H1 (cell line): ENCODE results near the gene UVSSA. TPM values are rescaled to one million over a fixed set of nuclear protein-coding genes. Genes with fewer than 3 reads are reported as not detected.

ENCODE experiments used
- CTCF ChIA-PET: fragments of 300-600 bp; sonication (Branson Sonifier 250); formaldehyde crosslinking; loops from one replicate; lab custom pipeline; 2021; ENCODE audit not compliant: partially characterized antibody; lab: Charles Lee
- POLR2A ChIA-PET: fragments of 300-600 bp; sonication (Branson Sonifier 250); formaldehyde crosslinking; loops from one replicate; lab custom pipeline; 2021; ENCODE audit warnings: inconsistent platforms; ENCODE audit not compliant: partially characterized antibody; lab: Charles Lee
- DNase-seq, 2 experiments: peaks; one replicate each; pipeline versions ENCODE4 v3.0.0 to v3.0.0-alpha.2; 2010 to 2022; ENCODE audit warnings: low spot score in 2 of 2, low read depth in 1 of 2, mixed read lengths in 1 of 2
- FAIRE-seq: peaks from 2 replicates; lab custom pipeline; 2011; peaks lifted over from hg19 to GRCh38; lab: Jason Lieb, UNC
- H2AFZ ChIP-seq: 2 replicates; pipeline ENCODE4 v1.8.1; 2012; ENCODE audit warnings: low read length, inconsistent platforms
- H2AK5ac ChIP-seq: 2 replicates; pipeline ENCODE4 v1.6.1; 2013; ENCODE audit warnings: low read depth, low read length
- H2BK120ac ChIP-seq: replicated peaks from 2 replicates; pipeline ENCODE3; 2013; ENCODE audit warnings: low read depth, low read length, inconsistent platforms
- H2BK12ac ChIP-seq: 2 replicates; pipeline ENCODE4 v1.6.1; 2013; ENCODE audit warnings: low read depth, low read length
- H2BK15ac ChIP-seq: 2 replicates; pipeline ENCODE4 v1.6.1; 2013; ENCODE audit warnings: low read length
- H2BK20ac ChIP-seq: 2 replicates; pipeline ENCODE4 v1.6.1; 2013; ENCODE audit warnings: low read length
- H2BK5ac ChIP-seq: 2 replicates; pipeline ENCODE4 v1.6.1; 2013; ENCODE audit warnings: low read depth, low read length
- H3K14ac ChIP-seq: 2 replicates; pipeline ENCODE4 v1.6.1; 2013; ENCODE audit warnings: inconsistent platforms; ENCODE audit not compliant: insufficient read length
- H3K18ac ChIP-seq: 2 replicates; pipeline ENCODE4 v1.6.1; 2013; ENCODE audit warnings: low read length; ENCODE audit errors: extremely low read depth
- H3K23ac ChIP-seq: 2 replicates; pipeline ENCODE4 v1.6.1; 2013; ENCODE audit warnings: inconsistent platforms; ENCODE audit not compliant: insufficient read length
- H3K23me2 ChIP-seq: 2 replicates; pipeline ENCODE4 v1.6.1; 2013; ENCODE audit warnings: low read depth, low read length
- H3K27ac ChIP-seq: 2 replicates; pipeline ENCODE4 v1.6.1; 2011; ENCODE audit warnings: low read depth, low read length, inconsistent platforms
- H3K27me3 ChIP-seq, 4 experiments: replicated peaks in 1 of 4; 1 replicate in 1 of 4; 2 replicates in 3 of 4; pipeline versions ENCODE4 v1.6.1 to v1.8.1; 2011 to 2013; ENCODE audit warnings: low read length in 3 of 4, mild to moderate bottlenecking in 3 of 4, inconsistent platforms in 2 of 4, mixed read lengths in 2 of 4, moderate library complexity in 1 of 4; ENCODE audit not compliant: control insufficient read depth in 3 of 4, insufficient read depth in 3 of 4; ENCODE audit errors: extremely low read depth in 1 of 4
- H3K36me3 ChIP-seq, 4 experiments: 2 replicates each; pipeline versions ENCODE4 v1.6.1 to v1.8.1; 2011 to 2013; ENCODE audit warnings: mild to moderate bottlenecking in 4 of 4, low read length in 3 of 4, moderate library complexity in 2 of 4, control low read depth in 1 of 4, inconsistent platforms in 1 of 4; ENCODE audit not compliant: insufficient read depth in 4 of 4, control insufficient read depth in 2 of 4
- H3K4ac ChIP-seq: replicated peaks from 2 replicates; pipeline ENCODE3; 2013; ENCODE audit warnings: low read length, low read depth, mixed read lengths, inconsistent platforms; ENCODE audit not compliant: insufficient read length
- H3K4me1 ChIP-seq, 4 experiments: replicated peaks in 1 of 4; 1 replicate in 1 of 4; 2 replicates in 3 of 4; pipeline versions ENCODE4 v1.6.1 to v1.8.1; 2011 to 2013; ENCODE audit warnings: low read length in 3 of 4, inconsistent platforms in 2 of 4, mixed read lengths in 1 of 4; ENCODE audit not compliant: insufficient read depth in 4 of 4, control insufficient read depth in 3 of 4
- H3K4me2 ChIP-seq, 2 experiments: 2 replicates each; pipeline versions ENCODE4 v1.6.1 to v1.8.1; 2011 to 2013; ENCODE audit warnings: low read depth in 2 of 2, low read length in 2 of 2, control low read depth in 1 of 2, inconsistent platforms in 1 of 2, mild to moderate bottlenecking in 1 of 2; ENCODE audit not compliant: insufficient read depth in 1 of 2
- H3K4me3 ChIP-seq, 4 experiments: fragments of 200-600, 300-600 bp in 1 of 4; sonication (generic), shearing (Covaris generic), sonication (Bioruptor Twin) in 1 of 4; 2 replicates each; pipeline versions ENCODE4 v1.5.1 to v1.8.1; 2011 to 2016; ENCODE audit warnings: low read length in 4 of 4, low read depth in 3 of 4, control low read depth in 2 of 4, inconsistent platforms in 2 of 4, mild to moderate bottlenecking in 2 of 4, mixed read lengths in 1 of 4, moderate library complexity in 1 of 4; ENCODE audit not compliant: insufficient read depth in 2 of 4; ENCODE audit errors: extremely low read depth in 1 of 4
- H3K56ac ChIP-seq: replicated peaks from 2 replicates; pipeline ENCODE3; 2013; ENCODE audit warnings: low read depth, mild to moderate bottlenecking, mixed read lengths, low read length, inconsistent platforms; ENCODE audit not compliant: insufficient read length
- H3K79me1 ChIP-seq: 2 replicates; pipeline ENCODE4 v1.6.1; 2013; ENCODE audit warnings: low read depth, low read length, control low read depth
- H3K79me2 ChIP-seq, 2 experiments: 2 replicates each; pipeline versions ENCODE4 v1.6.1 to v1.8.1; 2012 to 2013; ENCODE audit warnings: low read length in 2 of 2, mild to moderate bottlenecking in 2 of 2, inconsistent platforms in 1 of 2; ENCODE audit not compliant: insufficient read depth in 2 of 2, control insufficient read depth in 1 of 2
- H3K9ac ChIP-seq, 4 experiments: replicated peaks in 1 of 4; 1 replicate in 1 of 4; 2 replicates in 3 of 4; pipeline versions ENCODE4 v1.6.1 to v1.8.1; 2011 to 2013; ENCODE audit warnings: low read depth in 3 of 4, low read length in 3 of 4, control low read depth in 2 of 4, mild to moderate bottlenecking in 2 of 4, moderate library complexity in 2 of 4, inconsistent platforms in 1 of 4; ENCODE audit errors: extremely low read depth in 1 of 4
- H3K9me3 ChIP-seq, 2 experiments: 2 replicates each; pipeline versions ENCODE4 v1.6.1 to v1.8.1; 2012 to 2013; ENCODE audit warnings: mild to moderate bottlenecking in 2 of 2, moderate library complexity in 2 of 2, control low read depth in 1 of 2, inconsistent platforms in 1 of 2, low read depth in 1 of 2, low read length in 1 of 2, mixed read lengths in 1 of 2; ENCODE audit not compliant: insufficient read depth in 2 of 2
- H4K20me1 ChIP-seq, 2 experiments: replicated peaks in 1 of 2; 2 replicates each; pipeline versions ENCODE3 to v1.8.1; 2011 to 2013; ENCODE audit warnings: inconsistent platforms in 2 of 2, low read length in 2 of 2, mild to moderate bottlenecking in 1 of 2; ENCODE audit not compliant: insufficient read depth in 2 of 2, control insufficient read depth in 1 of 2
- H4K5ac ChIP-seq: 2 replicates; pipeline ENCODE4 v1.6.1; 2013; ENCODE audit warnings: low read length, low read depth, mixed read lengths, inconsistent platforms; ENCODE audit not compliant: insufficient read length
- H4K8ac ChIP-seq: 2 replicates; pipeline ENCODE4 v1.8.0; 2013; ENCODE audit warnings: mild to moderate bottlenecking, moderate library complexity, low read length, inconsistent platforms; ENCODE audit not compliant: insufficient read depth; ENCODE audit errors: extremely low read depth
- H4K91ac ChIP-seq: replicated peaks from 2 replicates; pipeline ENCODE3; 2013; ENCODE audit warnings: low read length, mixed read lengths, inconsistent platforms; ENCODE audit not compliant: insufficient read length
- EZH2 ChIP-seq: fragments of 200-600 bp; sonication (generic); IDR thresholded peaks from 2 replicates; pipeline ENCODE4 v1.7.1; 2012; ENCODE audit warnings: low read depth, mild to moderate bottlenecking, moderate library complexity, low read length, inconsistent platforms; ENCODE audit not compliant: severe bottlenecking
- MAFK ChIP-seq: IDR thresholded peaks from 2 replicates; pipeline ENCODE4 v1.6.1; 2012; ENCODE audit warnings: low read depth, mild to moderate bottlenecking, improper control_type of control experiment, low read length
- NRF1 ChIP-seq: IDR thresholded peaks from 2 replicates; pipeline ENCODE4 v1.6.1; 2011; ENCODE audit warnings: mild to moderate bottlenecking, low read depth, low read length, improper control_type of control experiment
- POLR2AphosphoS5 ChIP-seq: IDR thresholded peaks from 2 replicates; pipeline ENCODE4 v1.6.1; 2011; ENCODE audit warnings: low read depth, low read length
- POU5F1 ChIP-seq: IDR thresholded peaks from 2 replicates; pipeline ENCODE4 v1.6.1; 2011; ENCODE audit warnings: low read depth, mild to moderate bottlenecking, low read length, moderate library complexity
- SIN3A ChIP-seq, 2 experiments: IDR thresholded peaks in 1 of 2; conservative IDR thresholded peaks in 1 of 2; 2 replicates each; pipeline ENCODE4 v1.6.1; 2011 to 2012; ENCODE audit warnings: low read length in 2 of 2, improper control_type of control experiment in 1 of 2, low read depth in 1 of 2, mild to moderate bottlenecking in 1 of 2
- SIRT6 ChIP-seq: IDR thresholded peaks from one replicate; pipeline ENCODE4 v1.7.1; 2012; ENCODE audit warnings: low read length, inconsistent platforms
- SIX5 ChIP-seq: IDR thresholded peaks from 2 replicates; pipeline ENCODE4 v1.6.1; 2011; ENCODE audit warnings: mild to moderate bottlenecking, low read depth, low read length
- SP2 ChIP-seq: IDR thresholded peaks from 2 replicates; pipeline ENCODE4 v1.6.1; 2012; ENCODE audit warnings: mild to moderate bottlenecking, low read length, inconsistent platforms
- SP4 ChIP-seq: IDR thresholded peaks from 2 replicates; pipeline ENCODE4 v1.6.1; 2012; ENCODE audit warnings: low read length, inconsistent platforms
- TEAD4 ChIP-seq: IDR thresholded peaks from 2 replicates; pipeline ENCODE4 v1.6.1; 2012; ENCODE audit warnings: low read depth, low read length, inconsistent platforms, mixed read lengths
- WGBS, 2 experiments: shearing (Covaris generic) in 1 of 2; methylation state at CpG; one replicate each; pipeline versions ENCODE4 v1.1.6 to v1.1.7; 2013 to 2015; ENCODE audit warnings: low lambda C conversion rate in 2 of 2, mixed read lengths in 2 of 2, inconsistent platforms in 1 of 2, low coverage in 1 of 2, missing lambda C conversion rate in 1 of 2; ENCODE audit not compliant: insufficient replicate concordance in 2 of 2, insufficient coverage in 1 of 2, insufficient read length in 1 of 2; ENCODE audit errors: extremely low coverage in 1 of 2, missing lambda C conversion rate in 1 of 2; 5-methylcytosine and 5-hydroxymethylcytosine counted together
- polyA plus RNA-seq, 7 experiments: library from polyadenylated mRNA; depleted of rRNA in 3 of 7; stranded (reverse) in 5 of 7; unstranded in 2 of 7; fragments of >200 nt in 5 of 7; fragments of 200-250 nt in 2 of 7; gene quantifications; 1 replicate in 5 of 7; 2 replicates in 1 of 7; 4 replicates in 1 of 7; pipeline versions ENCODE4 v1.2.1 to v1.2.3, GENCODE V29; 2011 to 2013; ENCODE audit warnings: missing spikeins in 2 of 7, mixed read lengths in 2 of 7
- total RNA-seq: library from RNA; stranded (reverse); fragmentation: NEBNext Ultra II Directional; extraction: Animal tissue kit (Norgen Biotek cat#: 25700); gene quantifications from 2 replicates; pipeline ENCODE4 v1.2.1, GENCODE V29; 2021
- TF ChIP-seq, protein P1 (sequence below): IDR thresholded peaks from 2 replicates; pipeline ENCODE4 v1.6.1; 2011; ENCODE audit warnings: low read length, improper control_type of control experiment

The UVSSA gene
- total and polyA plus RNA-seq, 2 of the 8 experiments (the other 6 are each of a cell fraction or from before 2014, with no cell fraction given): 14.5 to 19.4 TPM

DNA sequence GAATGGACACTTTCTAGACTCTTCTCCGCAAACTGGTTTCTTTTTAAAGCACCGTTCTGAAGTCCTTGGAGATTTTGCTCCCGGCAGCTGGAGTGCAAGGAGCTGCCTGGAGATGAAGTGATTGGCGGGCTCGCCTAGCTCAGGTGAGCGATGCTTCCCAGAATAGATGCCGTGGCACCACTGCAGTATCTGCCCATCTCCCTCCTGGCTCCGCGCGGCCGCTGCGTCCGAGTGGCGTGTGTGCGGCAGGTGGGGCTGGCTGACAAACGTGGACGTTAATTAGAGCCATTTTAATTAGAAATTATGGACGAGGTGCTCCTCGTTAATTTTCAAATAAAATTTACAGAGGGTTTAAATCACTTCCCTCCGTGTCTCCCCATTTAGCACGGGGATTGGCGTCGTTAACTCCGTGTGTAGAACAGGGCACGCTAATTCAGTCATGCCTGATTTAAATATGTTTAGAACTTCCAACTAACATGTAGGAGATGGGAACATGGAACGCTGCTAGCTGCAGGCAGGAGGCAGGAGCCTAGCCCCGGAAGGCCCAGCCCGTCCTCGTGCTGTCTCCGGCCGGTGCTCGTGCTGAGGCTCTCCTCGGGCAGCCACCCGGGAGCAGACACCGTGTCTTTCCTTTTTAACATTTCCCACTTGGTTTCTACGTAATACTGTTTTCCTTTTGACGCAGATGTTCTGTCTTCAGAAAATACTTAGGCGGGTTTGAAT lies 11.6 kb downstream of the UVSSA start:
- 91% methylated on average over 36 of the region's 38 CpGs; no CpG with 5 or more reads in 1 of the 2 experiments for WGBS, 2 experiments
- DNase-seq (no peak), FAIRE-seq (no peak)
- H2BK12ac ChIP-seq: no peak overlapping the region
- H2BK120ac ChIP-seq: no peak overlapping the region
- H3K79me2 ChIP-seq: no peaks in the 10 kb centered on the region
- no peak overlapping the region for H3K9ac ChIP-seq
- no peak overlapping the region for H3K23ac ChIP-seq
- H3K4me2 ChIP-seq: no peak overlapping the region
- H3K27me3 ChIP-seq: no peaks in the 10 kb centered on the region
- no peak overlapping the region for H2AK5ac ChIP-seq
- no peaks in the 10 kb centered on the region for H3K23me2 ChIP-seq
- H4K5ac ChIP-seq: no peak overlapping the region
- H2AFZ ChIP-seq: no peak overlapping the region
- peaks cover 3 to 16% of the 10 kb centered on the region in 2 experiments for H4K20me1 ChIP-seq
- no peaks in the 10 kb centered on the region; the same call in 1 of the 2 replicates for H3K79me1 ChIP-seq
- POLR2A ChIA-PET: no interaction called here
- no peak overlapping the region for H3K18ac ChIP-seq
- H3K36me3 ChIP-seq: peaks cover 0 to 21% (median 0%) of the 10 kb centered on the region in 4 experiments; a peak in 2 of 8 replicates
- no peak overlapping the region for H3K4me3 ChIP-seq
- no peak overlapping the region for H3K56ac ChIP-seq
- H4K8ac ChIP-seq: no peak overlapping the region
- CTCF ChIA-PET: interaction anchor here (0.9 to 2.5 kb wide), 7 partner anchors 10 to 335 kb away, joined by 3 to 6 read pairs (median 4); no protein-coding TSS in a partner anchor
- H2BK5ac ChIP-seq: no peak overlapping the region
- no peak overlapping the region for H2BK20ac ChIP-seq
- no peaks in the 10 kb centered on the region; a peak in 1 of 7 replicates for H3K4me1 ChIP-seq
- no peak overlapping the region for H2BK15ac ChIP-seq
- H3K14ac ChIP-seq: no peak overlapping the region
- H3K9me3 ChIP-seq: no peaks in the 10 kb centered on the region
- H3K4ac ChIP-seq: no peak overlapping the region
- no peak overlapping the region for H4K91ac ChIP-seq
- TF ChIP-seq MAFK (no peak), EZH2 (no peak), SIX5 (no peak), SP4 (no peak), POLR2AphosphoS5 (no peak), POU5F1 (no peak), SIRT6 (no peak), SP2 (no peak), NRF1 (no peak), TEAD4 (no peak), SIN3A (conservative IDR thresholded peaks at IDR 0.05 in 1 of 2, IDR thresholded peaks at IDR 0.05 in 1 of 2; ENCODE audit: low read depth in 1 of 2, low read length in 2 of 2) (no peak)
- TF ChIP-seq, protein P1, sequence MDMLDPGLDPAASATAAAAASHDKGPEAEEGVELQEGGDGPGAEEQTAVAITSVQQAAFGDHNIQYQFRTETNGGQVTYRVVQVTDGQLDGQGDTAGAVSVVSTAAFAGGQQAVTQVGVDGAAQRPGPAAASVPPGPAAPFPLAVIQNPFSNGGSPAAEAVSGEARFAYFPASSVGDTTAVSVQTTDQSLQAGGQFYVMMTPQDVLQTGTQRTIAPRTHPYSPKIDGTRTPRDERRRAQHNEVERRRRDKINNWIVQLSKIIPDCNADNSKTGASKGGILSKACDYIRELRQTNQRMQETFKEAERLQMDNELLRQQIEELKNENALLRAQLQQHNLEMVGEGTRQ: no peak
- H3K27ac ChIP-seq: no peak overlapping the region
